Purkinje cell (primary cell): ENCODE measurements around the gene CCDC192. TPM values are rescaled to one million over a fixed set of nuclear protein-coding genes. Genes with fewer than 3 reads are reported as not detected.

ENCODE experiments used
- polyA plus RNA-seq: library from polyadenylated mRNA; unstranded; fragments of >200 nt; fragmentation: Nextera tagmentation; gene quantifications from 2 replicates; pipeline ENCODE4 v1.2.1, GENCODE V29; 2014

The CCDC192 gene, protein sequence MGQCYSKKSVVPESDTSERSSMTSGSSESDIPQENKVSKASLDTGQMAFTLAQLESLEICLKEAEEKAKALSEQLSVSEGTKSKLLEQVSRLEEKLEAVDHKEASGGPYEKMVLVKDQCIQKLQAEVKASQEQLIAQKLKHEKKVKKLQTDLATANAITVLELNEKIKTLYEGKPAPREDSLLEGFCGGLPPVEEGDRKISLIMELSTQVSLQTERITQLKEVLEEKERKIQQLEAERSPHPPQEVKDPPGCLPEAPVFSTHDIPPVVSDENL
- polyA plus RNA-seq = not detected in 2 replicates

DNA sequence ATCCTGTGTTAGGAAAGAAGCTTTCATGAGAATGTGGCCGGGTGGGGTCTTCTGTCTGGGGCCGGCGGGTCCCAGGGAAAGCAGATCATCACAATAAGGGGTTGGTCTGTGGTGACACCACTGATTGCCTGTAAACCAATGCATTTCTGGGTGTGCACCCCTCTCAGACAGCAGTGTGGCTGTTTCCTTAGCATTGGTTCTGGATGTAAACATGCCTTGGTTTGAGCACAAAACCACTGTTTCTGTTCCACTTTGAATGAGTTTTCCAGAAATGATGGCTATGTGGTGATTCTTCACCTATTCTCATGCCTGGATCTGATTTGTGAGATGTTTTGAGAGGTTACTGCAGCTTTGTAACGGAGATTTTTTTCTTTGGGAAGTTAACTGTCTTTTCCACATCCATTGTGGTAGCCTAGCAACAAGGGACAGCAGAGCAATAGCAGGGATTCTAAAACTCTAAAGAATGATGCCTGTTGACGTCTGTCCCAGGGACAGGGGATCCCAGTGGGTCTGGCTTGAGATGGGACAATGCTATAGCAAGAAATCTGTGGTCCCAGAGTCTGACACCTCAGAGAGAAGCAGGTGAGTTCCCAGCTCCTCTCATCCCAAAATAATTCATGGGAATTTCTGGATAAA is at the start of gene CCDC192:
Gene CCDC192 (plus strand): TSS at position 466 of the 636 bp plus-strand sequence. CDS start 55 bp downstream, at position 521.

Other genes with a start within 250 kb of the CCDC192 start
- gene PRRC1, start 185.8 kb upstream of the CCDC192 start, polyA plus RNA-seq = 5.5 and 18.7 TPM in 2 replicates
- gene CTXN3, start 54.3 kb upstream of the CCDC192 start, polyA plus RNA-seq = not detected in 2 replicates